ENCODE measurements around the gene FOXD3. TPM values are rescaled to one million over a fixed set of nuclear protein-coding genes. Genes with fewer than 3 reads are reported as not detected.

The FOXD3 gene
- total and polyA plus RNA-seq, 9 donors = 0.20 to 0.79 (median 0.42) TPM; not detected in 3

- no peak for DNase-seq
- Histone ChIP-seq H3K27me3 (no peaks in the 10 kb centered on the region), H3K27ac (no peak overlapping the region), H3K9me3 (no peaks in the 10 kb centered on the region), H3K36me3 (no peaks in the 10 kb centered on the region), H3K4me1 (ENCODE audit: insufficient read depth) (no peaks in the 10 kb centered on the region), H3K4me3 (no peak overlapping the region)
- intact Hi-C loops (cut with DNase I) = no loop called here
- 64 to 71% (median 70%) methylated on average over 3 of the region's 3 CpGs for WGBS, 3 donors
- TF ChIP-seq EP300 (IDR thresholded peaks at IDR 0.05) (no peak), POLR2A (IDR thresholded peaks at IDR 0.05) (no peak), CTCF (IDR thresholded peaks at IDR 0.05) (no peak)
Observed at GRCh38 chr1:63277195-63278192, 44.9 kb upstream of the FOXD3 start.

GRCh38 chr1:63281753-63282152 lies 40.6 kb upstream of the FOXD3 start:
- DNase-seq = no peak
- no peak overlapping the region for H3K4me3 ChIP-seq
- no peak overlapping the region for H3K27ac ChIP-seq
- intact Hi-C loops (cut with DNase I) = no loop called here
- no peaks in the 10 kb centered on the region for H3K36me3 ChIP-seq
- no peaks in the 10 kb centered on the region for H3K4me1 ChIP-seq (ENCODE audit: insufficient read depth)
- no peaks in the 10 kb centered on the region for H3K27me3 ChIP-seq
- no peak for TF ChIP-seq EP300 (IDR thresholded peaks at IDR 0.05)
- TF ChIP-seq CTCF (IDR thresholded peaks at IDR 0.05) = no peak
- TF ChIP-seq POLR2A (IDR thresholded peaks at IDR 0.05) = no peak
- peaks cover 0 to 2% of the 10 kb centered on the region in 2 donors for H3K9me3 ChIP-seq
- WGBS, 3 donors = 81 to 89% (median 84%) methylated on average over 2 of the region's 2 CpGs

- Histone ChIP-seq H3K27me3 (no peaks in the 10 kb centered on the region), H3K4me3 (no peak overlapping the region), H3K27ac (no peak overlapping the region), H3K4me1 (ENCODE audit: insufficient read depth) (no peaks in the 10 kb centered on the region), H3K9me3 (peaks cover 0 to 4% of the 10 kb centered on the region in 2 donors), H3K36me3 (no peaks in the 10 kb centered on the region)
- TF ChIP-seq EP300 (IDR thresholded peaks at IDR 0.05) (no peak), POLR2A (IDR thresholded peaks at IDR 0.05) (no peak), CTCF (IDR thresholded peaks at IDR 0.05) (no peak)
- intact Hi-C loops (cut with DNase I) = no loop called here
- DNase-seq = no peak
Observed at GRCh38 chr1:63289135-63289534, 33.2 kb upstream of the FOXD3 start.

- no peak for TF ChIP-seq EP300 (IDR thresholded peaks at IDR 0.05)
- WGBS, 3 donors = 27 to 35% (median 33%) methylated on average over 6 of the region's 6 CpGs
- Histone ChIP-seq H3K4me1 (ENCODE audit: insufficient read depth) (no peaks in the 10 kb centered on the region), H3K9me3 (no peaks in the 10 kb centered on the region), H3K36me3 (no peaks in the 10 kb centered on the region), H3K27me3 (no peaks in the 10 kb centered on the region), H3K27ac (no peak overlapping the region), H3K4me3 (no peak overlapping the region)
- intact Hi-C loops (cut with DNase I) = no loop called here
- no peak for DNase-seq
Observed at GRCh38 chr1:63294803-63295594, 27.4 kb upstream of the FOXD3 start.
